Peyer's patch (tissue), 4 donors: ENCODE data around the gene HNRNPA3. TPM values are rescaled to one million over a fixed set of nuclear protein-coding genes. Genes with fewer than 3 reads are reported as not detected.
"Not testable (repeated sequence)": the region's sequence is repeated elsewhere in the genome, so short reads cannot be mapped to it uniquely, and the experiment has no call there.

Experiments used
- DNase-seq, 3 donors: peaks; one replicate each; pipeline ENCODE4 v3.0.0-alpha.2; 2017 to 2019
- H3K27ac ChIP-seq, 4 donors: fragments of 200-600 bp; sonication (generic); one replicate each; pipeline ENCODE4 v1.5.1; 2016 to 2019
- H3K27me3 ChIP-seq, 2 donors: fragments of 200-600 bp; sonication (generic); one replicate each; pipeline ENCODE4 v1.5.1; 2019
- H3K36me3 ChIP-seq, 3 donors: fragments of 200-600 bp; sonication (generic); one replicate each; pipeline ENCODE4 v1.5.1; 2016 to 2019
- H3K4me1 ChIP-seq, 4 donors: fragments of 200-600 bp; sonication (generic); one replicate each; pipeline ENCODE4 v1.5.1; 2016 to 2019
- H3K4me3 ChIP-seq, 4 donors: fragments of 200-600 bp; sonication (generic); 1 replicate in 3 of 4; 2 replicates in 1 of 4; pipeline ENCODE4 v1.5.1; 2016 to 2019; ENCODE audit warnings: mild to moderate bottlenecking in 1 of 4
- H3K9me3 ChIP-seq, 4 donors: fragments of 200-600 bp; sonication (generic); one replicate each; pipeline ENCODE4 v1.5.1; 2016 to 2019; ENCODE audit warnings: mild to moderate bottlenecking in 1 of 4
- POLR2A ChIP-seq, 2 donors: fragments of 450-650 bp; IDR thresholded peaks; one replicate each; pipeline ENCODE4 v1.5.1; 2017; ENCODE audit warnings: antibody characterized with exemption in 2 of 2, mild to moderate bottlenecking in 2 of 2, moderate library complexity in 2 of 2
- total RNA-seq, 4 donors: library from RNA; depleted of rRNA; stranded (reverse); fragments of >200 nt; gene quantifications; one replicate each; pipeline ENCODE4 v1.1.0, GENCODE V29; 2016
- TF ChIP-seq, protein P1 (sequence below), 6 experiments: fragments of 450-650 bp in 4 of 6; fragments of 200-600 bp in 2 of 6; sonication (generic) in 1 of 6; IDR thresholded peaks; one replicate each; pipeline ENCODE4 v1.5.1; 2017 to 2019; ENCODE audit warnings: antibody characterized with exemption in 6 of 6, mild to moderate bottlenecking in 3 of 6, moderate library complexity in 1 of 6

Gene HNRNPA3
- total RNA-seq, 4 donors from 2014 or later, result 40.8 to 112 (median 60.5) TPM

GRCh38 chr2:177245010-177245422 lies 32.4 kb downstream of the HNRNPA3 start:
- Histone ChIP-seq H3K4me3 (no peak overlapping the region), H3K27me3 (no peaks in the 10 kb centered on the region), H3K36me3 (peaks cover 0 to 3% (median 0%) of the 10 kb centered on the region in 3 donors), H3K9me3 (no peaks in the 10 kb centered on the region), H3K4me1 (peaks cover 10 to 79% (median 26%) of the 10 kb centered on the region in 4 donors), H3K27ac (peak overlapping the region in 1 of 4 donors; percentile 33)
- no peak for DNase-seq
- TF ChIP-seq, protein P1, sequence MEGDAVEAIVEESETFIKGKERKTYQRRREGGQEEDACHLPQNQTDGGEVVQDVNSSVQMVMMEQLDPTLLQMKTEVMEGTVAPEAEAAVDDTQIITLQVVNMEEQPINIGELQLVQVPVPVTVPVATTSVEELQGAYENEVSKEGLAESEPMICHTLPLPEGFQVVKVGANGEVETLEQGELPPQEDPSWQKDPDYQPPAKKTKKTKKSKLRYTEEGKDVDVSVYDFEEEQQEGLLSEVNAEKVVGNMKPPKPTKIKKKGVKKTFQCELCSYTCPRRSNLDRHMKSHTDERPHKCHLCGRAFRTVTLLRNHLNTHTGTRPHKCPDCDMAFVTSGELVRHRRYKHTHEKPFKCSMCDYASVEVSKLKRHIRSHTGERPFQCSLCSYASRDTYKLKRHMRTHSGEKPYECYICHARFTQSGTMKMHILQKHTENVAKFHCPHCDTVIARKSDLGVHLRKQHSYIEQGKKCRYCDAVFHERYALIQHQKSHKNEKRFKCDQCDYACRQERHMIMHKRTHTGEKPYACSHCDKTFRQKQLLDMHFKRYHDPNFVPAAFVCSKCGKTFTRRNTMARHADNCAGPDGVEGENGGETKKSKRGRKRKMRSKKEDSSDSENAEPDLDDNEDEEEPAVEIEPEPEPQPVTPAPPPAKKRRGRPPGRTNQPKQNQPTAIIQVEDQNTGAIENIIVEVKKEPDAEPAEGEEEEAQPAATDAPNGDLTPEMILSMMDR (IDR thresholded peaks at IDR 0.05), result no peak
- TF ChIP-seq POLR2A (IDR thresholded peaks at IDR 0.05), result no peak

DNA sequence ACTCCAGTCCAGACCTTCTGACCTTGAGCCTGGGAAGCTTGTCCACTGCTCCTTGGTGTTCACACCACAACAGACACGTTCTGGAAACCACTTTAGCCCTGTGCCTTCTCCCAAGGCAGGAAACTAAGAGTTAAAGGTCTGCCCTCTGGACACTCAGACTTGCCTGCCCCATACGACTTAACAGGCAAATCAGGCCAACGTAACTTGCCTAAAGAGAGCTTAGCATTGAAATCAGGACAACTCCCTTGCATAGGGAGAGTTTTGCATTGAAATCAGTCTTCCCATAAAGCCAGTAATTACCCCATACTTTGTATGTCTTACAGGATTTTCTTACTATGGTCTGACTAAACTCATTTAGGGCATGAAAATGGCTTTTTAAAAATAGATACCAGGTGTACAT lies 33.4 kb downstream of the HNRNPA3 start:
- H3K27ac ChIP-seq, result peak overlapping the region in 1 of 4 donors; percentile 26
- DNase-seq, result no peak
- no peaks in the 10 kb centered on the region for H3K9me3 ChIP-seq
- H3K27me3 ChIP-seq, result no peaks in the 10 kb centered on the region
- TF ChIP-seq, protein P1 (IDR thresholded peaks at IDR 0.05), result no peak
- no peak for TF ChIP-seq POLR2A (IDR thresholded peaks at IDR 0.05)
- no peak overlapping the region for H3K4me3 ChIP-seq
- peaks cover 10 to 77% (median 21%) of the 10 kb centered on the region in 4 donors for H3K4me1 ChIP-seq
- peaks cover 0 to 3% (median 0%) of the 10 kb centered on the region in 3 donors for H3K36me3 ChIP-seq

- DNase-seq, H3K9me3 ChIP-seq, H3K27me3 ChIP-seq, H3K4me3 ChIP-seq, H3K36me3 ChIP-seq, H3K27ac ChIP-seq: not testable (repeated sequence)
- peaks cover 10 to 76% (median 19%) of the 10 kb centered on the region in 4 donors for H3K4me1 ChIP-seq
Measured at GRCh38 chr2:177246523-177247030, 34.0 kb downstream of the HNRNPA3 start.

- Histone ChIP-seq H3K27ac (no peak overlapping the region), H3K9me3 (no peaks in the 10 kb centered on the region), H3K4me1 (peaks cover 8 to 80% (median 16%) of the 10 kb centered on the region in 4 donors), H3K36me3 (peaks cover 0 to 3% (median 0%) of the 10 kb centered on the region in 3 donors), H3K27me3 (no peaks in the 10 kb centered on the region), H3K4me3 (no peak overlapping the region)
- TF ChIP-seq, protein P1 (IDR thresholded peaks at IDR 0.05), result no peak
- DNase-seq, result no peak
Measured at GRCh38 chr2:177247693-177248262, 35.2 kb downstream of the HNRNPA3 start.

GRCh38 chr2:177249038-177249437 lies 36.4 kb downstream of the HNRNPA3 start:
- no peaks in the 10 kb centered on the region for H3K9me3 ChIP-seq
- TF ChIP-seq, protein P1 (IDR thresholded peaks at IDR 0.05), result no peak
- no peak for TF ChIP-seq POLR2A (IDR thresholded peaks at IDR 0.05)
- H3K27me3 ChIP-seq, result no peaks in the 10 kb centered on the region
- H3K27ac ChIP-seq, result no peak overlapping the region
- no peak overlapping the region for H3K4me3 ChIP-seq
- peaks cover 0 to 3% (median 0%) of the 10 kb centered on the region in 3 donors for H3K36me3 ChIP-seq
- DNase-seq, result no peak
- H3K4me1 ChIP-seq, result peaks cover 0 to 77% (median 18%) of the 10 kb centered on the region in 4 donors

GRCh38 chr2:177250461-177250860 lies 37.9 kb downstream of the HNRNPA3 start:
- H3K27me3 ChIP-seq, result no peaks in the 10 kb centered on the region
- H3K4me1 ChIP-seq, result peaks cover 0 to 79% (median 26%) of the 10 kb centered on the region in 4 donors
- H3K27ac ChIP-seq, result peak overlapping the region in 1 of 4 donors; percentile 29
- no peaks in the 10 kb centered on the region for H3K9me3 ChIP-seq
- TF ChIP-seq POLR2A (IDR thresholded peaks at IDR 0.05), result no peak
- TF ChIP-seq, protein P1 (IDR thresholded peaks at IDR 0.05), result no peak
- DNase-seq, result no peak
- H3K36me3 ChIP-seq, result peaks cover 0 to 3% (median 0%) of the 10 kb centered on the region in 3 donors
- H3K4me3 ChIP-seq, result no peak overlapping the region
